Left ventricle myocardium inferior (tissue), 1 donor: ENCODE data around the gene PEX5L. TPM values are rescaled to one million over a fixed set of nuclear protein-coding genes. Genes with fewer than 3 reads are reported as not detected.

Experiments
- DNase-seq: peaks from one replicate; pipeline ENCODE4 v3.0.0-alpha.2; 2020
- H3K27ac ChIP-seq: fragments of 200-600 bp; replicated peaks from 2 replicates; pipeline ENCODE4 v1.8.0; 2021
- H3K27me3 ChIP-seq: fragments of 200-600 bp; 2 replicates; pipeline ENCODE4 v1.8.0; 2021; ENCODE audit warnings: low read depth
- H3K36me3 ChIP-seq: fragments of 200-600 bp; 2 replicates; pipeline ENCODE4 v1.8.0; 2021
- H3K4me1 ChIP-seq: fragments of 200-600 bp; 2 replicates; pipeline ENCODE4 v1.8.0; 2021
- H3K4me3 ChIP-seq: fragments of 200-600 bp; 2 replicates; pipeline ENCODE4 v1.8.0; 2021; ENCODE audit warnings: mild to moderate bottlenecking, moderate library complexity
- H3K9me3 ChIP-seq: fragments of 200-600 bp; replicated peaks from 2 replicates; pipeline ENCODE4 v1.8.0; 2021
- CTCF ChIP-seq: fragments of 200-600 bp; IDR thresholded peaks from 2 replicates; pipeline ENCODE4 v1.8.0; 2021; ENCODE audit warnings: antibody characterized with exemption, mild to moderate bottlenecking, borderline replicate concordance
- intact Hi-C: fragments of 100-400 bp; cut with micrococcal nuclease; formaldehyde crosslinking; loops from one replicate; pipeline ENCODE4 v1.11.0; 2022
- total RNA-seq: library from RNA; stranded (reverse); fragmentation: NEBNext Ultra II Directional; extraction: Animal tissue kit (Norgen Biotek cat#: 25700); gene quantifications from one replicate; pipeline ENCODE4 v1.2.1, GENCODE V29; 2021
- donor health status: DM: no; HTN: yes; CAD: no; lungs with severe emphysema.

The PEX5L gene
- total RNA-seq, 1 donor from 2014 or later: 0.41 TPM

- TF ChIP-seq CTCF: no peak
- no peaks in the 10 kb centered on the region for H3K36me3 ChIP-seq
- no peak overlapping the region for H3K4me3 ChIP-seq
- intact Hi-C loops: no loop called here
- no peak overlapping the region for H3K27ac ChIP-seq
- DNase-seq: no peak
- no peaks in the 10 kb centered on the region for H3K27me3 ChIP-seq
- H3K9me3 ChIP-seq: no peaks in the 10 kb centered on the region
- peaks cover 5% of the 10 kb centered on the region for H3K4me1 ChIP-seq
Measured at GRCh38 chr3:179837374-179837773, 199.4 kb downstream of the PEX5L start.

GRCh38 chr3:179833294-179833693 lies 203.4 kb downstream of the PEX5L start:
- no peak overlapping the region for H3K4me3 ChIP-seq
- no peaks in the 10 kb centered on the region for H3K9me3 ChIP-seq
- no peaks in the 10 kb centered on the region for H3K27me3 ChIP-seq
- no peak overlapping the region for H3K27ac ChIP-seq
- DNase-seq: no peak
- H3K36me3 ChIP-seq: no peaks in the 10 kb centered on the region
- TF ChIP-seq CTCF: no peak
- intact Hi-C loops: no loop called here
- peaks cover 12% of the 10 kb centered on the region for H3K4me1 ChIP-seq

GRCh38 chr3:179832333-179832854 lies 204.3 kb downstream of the PEX5L start:
- DNase-seq: no peak
- H3K27ac ChIP-seq: no peak overlapping the region
- H3K36me3 ChIP-seq: no peaks in the 10 kb centered on the region
- intact Hi-C loops: no loop called here
- H3K9me3 ChIP-seq: no peaks in the 10 kb centered on the region
- H3K27me3 ChIP-seq: no peaks in the 10 kb centered on the region
- no peak overlapping the region for H3K4me3 ChIP-seq
- peaks cover 10% of the 10 kb centered on the region for H3K4me1 ChIP-seq
- no peak for TF ChIP-seq CTCF

- intact Hi-C loops: no loop called here
- TF ChIP-seq CTCF: no peak
- H3K4me1 ChIP-seq: peaks cover 13% of the 10 kb centered on the region
- no peaks in the 10 kb centered on the region for H3K27me3 ChIP-seq
- H3K4me3 ChIP-seq: no peak overlapping the region
- no peaks in the 10 kb centered on the region for H3K36me3 ChIP-seq
- no peaks in the 10 kb centered on the region for H3K9me3 ChIP-seq
- H3K27ac ChIP-seq: no peak overlapping the region
- DNase-seq: no peak
Measured at GRCh38 chr3:179829401-179829800, 207.3 kb downstream of the PEX5L start.

GRCh38 chr3:179828738-179829137 lies 208.0 kb downstream of the PEX5L start:
- Histone ChIP-seq H3K36me3 (no peaks in the 10 kb centered on the region), H3K27ac (no peak overlapping the region), H3K4me1 (peaks cover 13% of the 10 kb centered on the region), H3K27me3 (no peaks in the 10 kb centered on the region), H3K9me3 (no peaks in the 10 kb centered on the region), H3K4me3 (no peak overlapping the region)
- intact Hi-C loops: no loop called here
- no peak for DNase-seq
- no peak for TF ChIP-seq CTCF
